Fibroblast of the conjunctiva (primary cell): Measurements from ENCODE around the gene TSSK1B.
"Not testable (repeated sequence)": the region's sequence is repeated elsewhere in the genome, so short reads cannot be mapped to it uniquely, and the experiment has no call there.

ENCODE experiments used
- DNase-seq: peaks from one replicate; pipeline ENCODE4 v3.0.0-alpha.2; 2010; ENCODE audit warnings: low read depth

Gene TSSK1B

DNA sequence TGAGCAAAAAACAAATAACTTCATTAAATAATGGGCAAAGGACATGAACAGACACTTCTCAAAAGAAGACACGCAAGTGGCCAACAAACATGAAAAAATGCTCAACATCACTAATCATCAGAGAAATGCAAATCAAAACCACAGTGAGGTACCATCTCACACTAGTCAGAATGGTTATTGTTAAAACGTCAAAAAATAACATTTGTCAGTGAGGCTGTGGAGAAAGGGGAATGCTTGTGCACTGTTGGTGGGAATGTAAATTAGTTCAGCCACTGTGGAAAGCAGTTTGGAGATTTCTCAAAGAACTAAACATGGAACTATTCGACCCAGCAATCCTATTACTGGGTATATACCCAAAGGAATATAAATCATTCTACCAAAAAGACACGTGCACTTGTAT, 36.8 kb downstream of the TSSK1B start:
- DNase-seq: not testable (repeated sequence)

DNA sequence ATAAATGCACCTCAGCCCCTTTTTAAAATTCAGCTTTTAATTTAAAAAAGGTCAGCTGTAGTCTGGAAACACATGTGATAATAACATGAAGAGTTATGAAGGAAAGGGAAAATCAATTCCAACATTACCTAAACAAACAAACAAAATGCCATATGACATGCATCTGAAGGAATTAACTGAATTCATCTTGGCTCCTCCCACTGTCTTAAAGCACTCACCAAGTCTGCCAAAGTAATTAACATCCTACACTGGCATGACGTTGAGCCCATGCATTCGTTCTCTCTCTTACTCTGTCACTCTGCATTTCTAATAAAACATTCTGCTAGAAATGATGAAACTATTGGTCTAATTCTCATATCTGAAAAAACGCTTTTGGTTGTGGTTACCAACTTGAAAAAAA, 37.7 kb downstream of the TSSK1B start:
- no peak for DNase-seq

DNA sequence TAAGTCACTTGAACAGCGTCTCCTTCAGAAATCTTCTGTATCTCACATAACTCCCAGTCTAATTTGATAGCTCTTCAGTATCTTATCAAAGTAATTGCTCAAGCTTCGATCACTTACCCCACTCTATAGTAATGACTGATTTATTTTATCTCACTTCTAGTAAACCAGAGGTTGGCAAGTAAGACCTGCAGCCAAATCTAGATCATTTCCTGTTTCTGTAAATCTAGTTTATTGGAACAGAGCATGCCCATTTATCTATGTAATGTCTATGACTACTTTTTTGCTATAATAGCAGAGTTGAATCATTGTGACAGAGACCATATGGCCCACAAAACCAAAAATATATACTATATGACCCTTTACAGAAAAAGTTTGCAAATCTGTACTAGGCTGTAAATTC, 40.1 kb downstream of the TSSK1B start:
- no peak for DNase-seq

DNA sequence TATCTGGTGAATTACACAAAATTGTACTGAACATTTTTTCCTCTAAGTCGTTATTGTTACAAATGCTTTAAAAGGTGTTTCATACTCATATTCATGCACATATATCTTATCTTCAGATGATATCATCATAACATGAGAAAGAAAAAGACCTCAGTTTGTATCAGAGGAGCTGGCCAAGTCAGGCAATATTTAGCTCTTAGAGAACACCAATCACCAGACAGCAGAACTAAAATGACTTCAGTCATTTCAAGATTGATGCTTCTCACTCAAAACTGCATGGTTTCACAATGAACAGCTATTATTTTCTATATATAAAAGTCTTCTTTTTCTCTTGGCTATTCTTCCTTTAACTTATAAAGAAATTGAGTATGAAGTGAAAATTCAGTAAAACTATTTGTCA, 44.6 kb downstream of the TSSK1B start:
- DNase-seq: no peak

DNA sequence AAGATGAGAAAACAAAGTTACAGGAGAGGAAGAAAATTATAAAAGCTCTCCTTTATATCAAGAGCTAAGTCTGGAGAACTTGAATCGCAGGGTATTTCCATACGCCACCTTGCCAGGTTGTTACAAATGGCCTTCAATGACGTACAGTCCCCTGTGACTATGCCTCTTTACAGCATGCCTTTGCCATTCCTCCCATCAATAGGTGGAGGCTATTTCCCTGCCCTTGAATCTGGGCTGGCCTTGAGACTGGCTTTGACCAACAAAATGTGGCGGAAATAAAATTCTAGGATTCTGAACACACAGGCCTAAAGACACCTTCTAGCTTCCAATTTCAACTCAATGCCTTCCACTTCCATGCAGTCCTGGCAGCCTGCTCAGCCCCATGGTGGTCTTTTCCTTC, 45.7 kb downstream of the TSSK1B start:
- DNase-seq: no peak

DNA sequence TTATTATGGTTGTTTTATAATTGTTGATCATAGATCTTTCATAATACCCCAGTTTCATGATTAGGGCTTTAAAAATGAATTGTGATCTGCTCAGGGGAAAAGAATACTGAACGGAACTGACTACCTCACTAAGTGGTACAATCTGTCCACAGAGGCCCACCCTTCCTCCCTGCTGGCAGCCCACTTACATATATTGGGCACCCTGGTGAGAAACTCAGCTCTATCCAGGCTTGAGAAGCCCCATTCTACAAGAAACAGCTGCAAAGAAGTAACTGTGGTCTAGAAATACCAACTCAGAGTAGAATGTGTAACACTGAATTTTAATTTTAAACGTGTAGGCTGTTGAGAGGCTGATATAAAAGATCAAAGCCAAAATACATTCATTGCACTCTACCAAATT, 46.9 kb downstream of the TSSK1B start:
- no peak for DNase-seq

DNA sequence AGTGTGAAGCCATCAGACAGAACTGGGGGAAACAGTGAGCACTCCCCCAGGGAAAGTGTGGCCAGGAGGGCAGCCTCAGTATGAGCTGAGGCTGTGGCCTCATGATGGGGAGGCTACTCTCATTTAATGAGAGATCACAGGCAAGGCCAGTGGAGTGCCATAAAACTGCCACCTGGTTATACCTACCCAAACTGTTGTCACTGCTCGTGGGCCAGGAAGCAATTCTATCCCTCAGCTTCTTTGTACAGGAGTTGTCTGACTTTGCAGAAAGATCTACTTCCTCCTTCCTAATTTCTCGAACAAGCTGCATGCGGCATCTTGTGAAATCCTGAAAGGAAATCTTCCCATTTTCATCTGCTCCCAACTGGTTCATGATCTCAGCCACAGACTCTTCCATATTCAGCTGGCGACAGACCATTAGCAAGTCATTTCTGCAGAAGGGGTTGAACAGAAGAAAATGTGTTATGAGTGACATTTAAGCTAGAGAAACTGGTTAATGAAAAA, 50.0 kb downstream of the TSSK1B start:
- DNase-seq: no peak

DNA sequence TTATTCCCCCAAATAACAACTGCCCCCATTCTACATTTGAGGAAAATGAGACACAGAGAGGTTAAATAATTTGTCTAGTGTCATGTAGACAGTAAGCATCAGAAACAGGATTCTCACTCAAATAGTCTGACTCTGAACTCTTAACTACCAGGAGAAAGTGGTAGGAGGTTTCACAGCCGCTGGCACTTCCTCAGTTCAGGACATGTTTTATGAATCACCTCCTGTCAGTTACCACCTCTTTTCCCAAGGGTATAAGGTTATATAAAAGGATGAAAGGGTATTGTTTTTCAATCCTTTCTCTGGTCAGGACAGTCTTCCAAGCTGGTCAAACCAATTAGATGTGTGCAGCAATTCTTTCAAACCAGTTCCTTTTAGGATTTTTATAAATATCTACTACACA, 52.1 kb downstream of the TSSK1B start:
- no peak for DNase-seq
